ENCODE measurements around the gene DDX24.

DNA sequence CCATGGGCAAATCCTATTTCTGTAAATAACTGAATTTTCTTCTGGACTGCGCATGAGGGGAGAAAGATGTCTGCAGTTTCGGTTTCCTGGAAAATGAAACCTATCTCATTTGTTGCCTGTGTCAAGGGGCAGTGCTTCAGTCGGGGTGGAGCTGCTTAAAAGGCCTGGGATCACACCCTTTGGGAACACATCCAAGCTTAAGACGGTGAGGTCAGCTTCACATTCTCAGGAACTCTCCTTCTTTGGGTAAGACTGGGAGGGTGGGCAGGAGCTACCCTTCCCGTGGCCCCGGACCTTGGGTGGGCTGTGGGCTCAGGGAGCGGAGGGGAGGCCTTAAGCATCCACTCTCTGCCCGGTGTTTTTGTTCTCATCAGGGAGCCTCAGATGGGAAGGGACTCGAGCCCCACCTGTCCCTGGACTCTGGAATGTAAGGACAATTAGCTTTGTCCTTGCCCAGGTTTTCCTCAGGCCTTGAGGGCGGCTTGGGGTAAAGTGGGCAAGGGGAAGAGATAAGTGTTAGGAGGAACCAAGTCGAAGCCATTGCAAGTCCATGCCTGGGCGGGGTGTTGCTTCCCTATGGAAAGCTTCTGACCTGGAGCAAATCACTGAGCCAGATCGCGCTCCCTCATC lies 29.7 kb upstream of the DDX24 start, which contains the start of gene IFI27:
- TF ChIP-seq, protein P1, sequence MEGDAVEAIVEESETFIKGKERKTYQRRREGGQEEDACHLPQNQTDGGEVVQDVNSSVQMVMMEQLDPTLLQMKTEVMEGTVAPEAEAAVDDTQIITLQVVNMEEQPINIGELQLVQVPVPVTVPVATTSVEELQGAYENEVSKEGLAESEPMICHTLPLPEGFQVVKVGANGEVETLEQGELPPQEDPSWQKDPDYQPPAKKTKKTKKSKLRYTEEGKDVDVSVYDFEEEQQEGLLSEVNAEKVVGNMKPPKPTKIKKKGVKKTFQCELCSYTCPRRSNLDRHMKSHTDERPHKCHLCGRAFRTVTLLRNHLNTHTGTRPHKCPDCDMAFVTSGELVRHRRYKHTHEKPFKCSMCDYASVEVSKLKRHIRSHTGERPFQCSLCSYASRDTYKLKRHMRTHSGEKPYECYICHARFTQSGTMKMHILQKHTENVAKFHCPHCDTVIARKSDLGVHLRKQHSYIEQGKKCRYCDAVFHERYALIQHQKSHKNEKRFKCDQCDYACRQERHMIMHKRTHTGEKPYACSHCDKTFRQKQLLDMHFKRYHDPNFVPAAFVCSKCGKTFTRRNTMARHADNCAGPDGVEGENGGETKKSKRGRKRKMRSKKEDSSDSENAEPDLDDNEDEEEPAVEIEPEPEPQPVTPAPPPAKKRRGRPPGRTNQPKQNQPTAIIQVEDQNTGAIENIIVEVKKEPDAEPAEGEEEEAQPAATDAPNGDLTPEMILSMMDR (IDR thresholded peaks at IDR 0.05), result no peak
- peak; percentile 21 to 76 for TF ChIP-seq POLR2A (IDR thresholded peaks at IDR 0.05)
- TF ChIP-seq EP300 (IDR thresholded peaks at IDR 0.05), result peak in 1 of 2 donors; percentile 89
